ENCODE measurements around the gene KRT73.

KRT73 gene

DNA sequence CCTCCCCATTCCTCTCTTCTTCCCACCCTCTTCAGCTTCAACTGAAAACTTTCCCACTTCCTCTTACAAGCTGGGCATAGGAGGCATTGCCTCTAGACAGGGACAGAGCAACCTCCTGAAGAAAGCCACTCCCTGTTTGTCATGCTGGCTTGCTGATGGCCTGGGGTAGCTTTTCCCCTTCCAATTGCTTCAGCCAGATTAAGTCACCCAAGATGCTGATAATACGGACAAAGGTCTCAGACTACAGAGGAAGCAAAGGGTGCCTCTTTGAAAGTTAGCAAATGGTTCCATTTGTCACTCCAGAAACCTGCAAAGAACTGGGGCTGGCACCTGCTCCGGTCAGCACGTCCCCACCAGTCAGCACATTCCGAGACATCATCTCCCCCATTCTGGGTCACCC is 27.6 kb upstream of the KRT73 start:
- no peak for DNase-seq (ENCODE audit: low spot score)

DNA sequence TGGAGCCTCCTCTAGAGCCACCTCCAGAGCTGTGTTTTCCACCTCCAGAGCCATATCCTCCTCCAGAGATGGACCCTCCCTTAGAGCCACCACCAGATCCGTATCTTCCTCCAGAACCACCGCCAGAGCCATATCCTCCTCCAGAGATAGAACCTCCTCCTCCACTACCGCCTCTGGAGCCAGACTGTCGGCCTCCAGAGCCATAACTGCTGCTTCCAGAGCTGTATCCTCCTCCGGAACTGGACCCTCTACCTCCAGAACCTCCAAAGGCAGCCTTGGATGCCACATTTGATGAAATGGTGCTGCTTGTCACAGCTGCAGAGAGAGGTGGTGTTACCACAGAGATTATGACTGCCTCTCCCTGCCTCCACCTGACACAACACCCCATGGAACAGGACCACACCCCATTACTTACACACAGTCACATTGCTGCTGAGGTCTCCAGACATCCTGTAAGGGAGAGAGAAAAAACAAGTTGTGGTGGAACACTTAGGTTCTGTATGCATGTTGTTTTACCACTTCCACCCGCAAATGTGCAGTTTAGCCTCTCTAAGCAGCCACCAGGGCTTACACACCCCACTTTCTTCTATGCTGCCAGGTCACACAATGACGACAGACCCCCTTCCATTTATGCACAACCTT is 26.9 kb upstream of the KRT73 start:
- no peak for DNase-seq (ENCODE audit: low spot score)

DNA sequence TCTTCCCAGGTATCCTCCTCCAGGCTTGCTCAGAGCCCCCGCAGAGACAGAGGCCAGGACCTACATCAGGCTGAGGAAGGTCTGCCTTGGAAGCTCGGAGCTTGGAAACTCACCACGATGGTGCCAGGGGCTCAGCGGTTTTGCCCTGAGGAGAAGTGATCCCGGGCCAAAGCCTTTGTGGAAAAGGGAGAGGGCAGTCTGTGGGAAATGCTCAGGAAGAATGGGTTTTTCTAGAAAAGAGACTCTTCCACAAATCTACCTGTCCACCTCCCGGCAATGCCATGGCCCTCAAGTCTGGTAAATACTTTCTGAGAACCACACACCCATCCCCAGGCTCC is 25.7 kb upstream of the KRT73 start:
- no peak for DNase-seq (ENCODE audit: low spot score)

DNA sequence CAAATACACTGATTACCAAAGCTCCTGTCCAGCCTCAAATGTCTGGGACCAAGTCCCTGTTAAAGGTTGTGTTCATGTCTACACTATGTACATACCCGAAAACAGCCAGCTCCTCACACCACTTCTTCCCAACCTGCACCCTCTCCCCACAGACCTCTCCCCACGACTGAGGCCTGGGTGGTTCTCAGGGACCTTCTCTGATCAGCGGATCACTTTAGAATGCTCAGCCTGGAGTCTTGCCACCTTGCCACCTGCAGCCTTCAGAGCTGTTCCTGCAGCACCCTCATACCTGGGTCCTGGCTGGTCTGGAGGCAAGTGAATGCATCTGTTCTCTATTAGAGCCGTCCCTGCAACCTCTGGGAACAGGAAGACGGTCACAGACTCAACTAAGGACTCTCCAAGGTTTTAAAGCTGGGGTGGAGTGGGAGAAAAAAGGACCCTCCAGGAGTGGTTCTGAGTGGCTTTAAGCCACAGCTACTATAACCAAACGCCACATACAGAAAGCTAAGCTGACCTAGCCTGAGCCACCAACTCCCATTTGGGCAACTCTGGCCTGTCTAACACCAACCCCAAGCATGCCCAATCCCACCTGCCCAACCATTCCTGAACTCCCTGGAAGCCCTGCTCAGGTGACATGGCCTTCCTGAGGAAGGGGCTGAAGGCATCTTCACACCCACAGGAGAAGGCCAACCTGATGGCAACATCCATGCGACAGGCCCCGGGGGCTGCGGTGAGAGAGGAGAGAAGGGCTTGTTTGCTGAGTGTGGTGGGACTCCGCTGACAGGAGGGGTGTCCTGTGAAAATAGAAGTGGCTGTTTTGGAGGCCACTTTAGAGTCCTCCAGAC is 25.1 kb upstream of the KRT73 start:
- no peak for DNase-seq (ENCODE audit: low spot score)

DNA sequence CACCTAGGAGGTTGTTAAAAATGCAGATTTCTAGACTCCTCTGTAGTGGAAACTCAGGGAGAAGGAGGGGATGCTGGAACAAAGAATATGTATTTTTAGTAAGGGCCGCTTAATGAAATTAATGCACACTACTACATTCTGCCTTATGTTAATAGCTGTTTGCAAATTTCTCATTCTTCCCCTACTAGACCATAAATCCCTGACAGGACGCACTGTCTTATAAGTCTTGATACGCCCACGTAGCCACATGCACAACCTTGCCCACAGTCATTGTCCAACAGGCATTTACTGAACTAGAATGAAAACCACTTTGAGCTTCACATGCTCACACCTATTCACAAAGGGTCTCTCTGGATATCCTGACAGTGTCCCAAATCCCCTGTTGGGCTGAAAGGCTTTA is 23.1 kb upstream of the KRT73 start:
- DNase-seq (ENCODE audit: low spot score): no peak

DNA sequence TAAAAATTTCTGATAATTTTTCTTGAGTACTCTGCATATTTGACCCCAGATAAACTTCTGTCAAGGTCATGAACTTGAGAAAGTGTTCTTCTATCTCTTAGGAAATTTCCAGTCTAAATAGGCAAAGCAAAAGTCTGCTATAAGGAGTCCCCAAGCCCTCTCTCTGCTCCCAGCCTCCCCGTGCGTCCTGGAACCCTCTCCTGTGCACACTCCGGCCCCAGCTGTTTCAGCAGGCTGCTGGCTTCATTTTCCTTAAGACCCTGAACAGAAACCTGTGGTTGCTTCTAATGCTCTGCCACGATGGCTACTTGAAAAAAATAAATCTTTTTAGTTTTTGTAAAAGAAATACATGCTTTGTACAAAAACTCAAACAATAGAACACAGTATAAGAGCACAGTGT is 18.9 kb upstream of the KRT73 start:
- DNase-seq (ENCODE audit: low spot score): no peak

DNA sequence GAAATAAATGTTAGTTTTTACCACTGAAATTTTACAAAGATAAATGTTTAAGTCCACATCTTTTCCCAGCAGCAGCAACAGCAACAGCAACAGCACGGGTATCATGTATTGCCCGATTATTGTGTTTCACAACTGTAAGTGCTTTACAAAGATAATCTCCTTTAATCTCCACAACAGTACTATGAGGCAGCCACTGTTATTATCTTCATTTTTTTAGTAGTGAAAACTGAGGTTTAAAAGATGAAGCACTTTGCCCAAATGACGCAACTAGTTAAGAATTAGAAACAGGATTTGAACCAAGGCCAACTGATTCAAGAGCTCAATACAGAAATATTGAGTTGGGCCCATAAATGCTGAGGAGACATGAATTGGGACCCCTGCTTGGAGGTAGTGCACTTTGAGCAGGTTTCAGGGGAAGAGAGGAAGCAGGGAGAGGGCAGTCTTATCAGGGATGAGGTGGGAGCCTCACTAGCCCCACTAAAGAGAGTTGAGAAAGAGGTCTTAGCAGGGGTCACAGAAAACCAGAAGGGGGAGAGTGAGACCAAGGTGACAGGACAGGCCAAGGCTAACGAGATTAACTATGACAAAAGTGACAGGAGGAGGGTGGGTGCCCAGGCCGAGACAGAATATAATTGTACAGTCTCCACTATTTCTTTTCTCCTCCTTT is 18.4 kb upstream of the KRT73 start:
- DNase-seq (ENCODE audit: low spot score): no peak

DNA sequence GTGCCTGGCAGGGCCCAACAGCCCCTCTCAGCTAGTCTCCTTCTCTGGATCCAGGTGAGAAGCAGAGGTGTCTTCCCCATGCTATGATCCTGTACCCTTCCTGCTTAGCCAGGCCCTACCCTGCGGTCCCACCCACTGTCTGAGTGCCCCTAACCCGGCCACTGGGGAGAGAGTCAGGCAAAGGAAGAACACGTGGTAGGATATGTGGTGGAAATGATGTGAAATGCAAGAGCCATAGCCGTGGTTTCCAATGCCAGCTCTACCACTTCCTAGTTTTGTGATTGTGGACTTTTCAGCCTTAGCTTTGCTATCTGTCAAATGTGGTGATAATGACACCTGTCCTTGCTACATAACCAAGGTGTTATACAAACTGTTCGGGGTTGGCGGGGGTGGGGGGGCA is 17.8 kb upstream of the KRT73 start:
- no peak for DNase-seq (ENCODE audit: low spot score)

DNA sequence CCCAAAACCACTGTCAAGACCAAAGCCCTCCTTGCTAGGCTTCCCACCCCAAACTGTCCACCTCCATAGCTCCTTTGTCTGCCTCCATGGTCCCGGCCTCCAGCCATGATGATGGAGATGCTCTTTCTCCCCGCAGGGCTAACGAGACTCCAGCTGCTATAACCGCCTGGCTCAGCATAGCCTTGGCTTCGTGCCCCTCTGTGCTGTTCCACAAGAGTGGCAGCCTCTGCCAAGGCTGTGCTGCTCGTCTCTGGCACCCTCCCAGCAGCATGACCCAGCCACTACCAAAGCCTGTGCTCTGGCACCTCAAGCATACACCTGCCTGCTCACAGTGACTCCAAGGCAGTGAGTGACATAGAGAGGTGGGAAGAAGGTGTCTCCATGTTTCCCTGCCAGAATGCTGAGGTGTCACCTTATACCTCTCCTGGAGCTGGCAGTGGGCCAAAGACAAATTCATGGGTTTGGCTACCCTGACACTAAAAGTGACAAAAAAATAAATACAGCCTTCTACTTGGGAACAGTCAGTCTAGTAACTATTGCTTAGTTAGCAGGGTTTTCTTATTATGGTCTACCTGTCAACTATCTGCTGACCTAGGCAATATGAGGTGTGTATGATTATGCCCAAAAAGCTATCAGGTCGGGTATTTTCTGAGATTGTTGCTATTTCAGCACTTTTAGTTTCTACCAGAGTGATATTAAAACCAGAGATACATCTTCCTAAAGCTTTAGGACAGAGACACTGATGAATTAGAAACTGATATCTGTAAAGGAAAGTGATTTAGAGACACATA is 16.1 kb upstream of the KRT73 start:
- no peak for DNase-seq (ENCODE audit: low spot score)

DNA sequence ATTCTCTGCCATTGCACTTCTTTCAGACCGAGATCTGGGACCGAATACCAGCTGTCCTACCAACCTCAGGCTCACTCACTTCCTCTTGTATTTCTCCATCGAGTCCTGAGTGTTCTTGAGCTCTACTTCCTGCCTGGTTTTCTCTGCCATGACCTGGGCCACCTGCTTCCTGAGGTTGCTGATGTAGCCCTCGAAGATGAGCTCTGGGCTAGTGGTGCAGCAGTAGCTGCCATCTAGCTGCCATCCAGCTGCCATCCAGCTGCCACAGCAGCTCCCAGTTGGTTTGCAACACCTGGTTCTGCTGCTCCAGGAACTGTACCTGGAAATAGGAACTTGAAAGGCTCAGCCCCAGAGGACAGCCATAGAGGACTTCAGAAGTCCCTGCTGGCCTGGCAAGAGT is 15.0 kb upstream of the KRT73 start:
- DNase-seq (ENCODE audit: low spot score): no peak

DNA sequence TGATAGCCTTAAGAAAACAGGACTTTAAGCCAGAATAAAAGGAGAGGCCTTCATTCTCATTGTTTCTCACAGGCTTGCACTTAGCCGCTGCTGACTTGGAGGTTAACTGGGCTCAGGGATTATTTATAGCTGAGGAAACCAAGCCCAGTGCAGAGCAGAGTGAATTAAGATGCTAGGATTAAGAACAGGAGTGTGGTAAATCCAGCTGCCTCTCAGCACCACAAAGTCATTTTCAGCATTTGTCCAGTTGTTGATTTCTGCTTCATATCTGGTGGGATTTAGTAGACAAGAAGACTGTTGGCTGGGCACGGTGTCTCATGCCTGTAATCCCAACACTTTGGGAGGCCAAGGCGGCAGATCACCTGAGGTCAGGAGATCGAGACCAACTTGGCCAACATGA is 14.3 kb upstream of the KRT73 start:
- no peak for DNase-seq (ENCODE audit: low spot score)

DNA sequence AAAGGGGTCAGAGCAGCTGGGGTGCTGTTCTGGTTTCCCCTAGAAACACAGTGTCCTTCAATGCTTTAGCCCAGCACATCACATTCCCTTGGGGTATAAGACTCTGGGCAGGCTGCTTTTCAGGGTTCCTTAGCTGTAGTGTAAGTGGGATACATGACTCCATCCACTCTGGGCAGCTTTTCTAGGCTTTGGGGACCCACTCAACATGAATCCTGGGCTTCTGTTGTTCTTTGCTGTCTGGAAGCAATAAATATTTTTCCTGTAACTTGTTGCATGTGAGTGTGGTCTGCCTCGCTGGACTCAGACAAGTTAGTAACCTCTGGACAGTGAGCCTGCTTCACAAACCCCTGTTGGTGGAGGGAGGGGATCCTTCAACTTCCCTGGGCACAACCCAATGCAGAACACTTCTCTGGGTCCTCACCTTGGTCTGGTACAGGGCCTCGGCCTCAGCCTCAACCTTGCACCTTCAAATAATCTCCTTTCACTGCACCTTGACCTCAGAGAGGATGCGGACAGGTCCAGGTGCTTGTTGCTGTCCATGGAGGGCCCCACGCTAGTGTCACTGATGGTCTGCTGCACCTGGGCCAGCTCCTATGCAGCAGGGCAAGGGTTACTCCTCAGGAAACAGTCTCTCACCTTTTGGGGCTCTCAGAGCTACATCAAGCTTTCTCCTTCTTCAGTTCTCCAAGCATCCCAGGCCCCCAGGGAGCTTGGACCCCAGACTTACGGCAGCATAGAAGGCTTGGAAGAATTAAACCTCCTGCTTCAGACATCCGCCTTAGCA is 13.5 kb upstream of the KRT73 start:
- no peak for DNase-seq (ENCODE audit: low spot score)

DNA sequence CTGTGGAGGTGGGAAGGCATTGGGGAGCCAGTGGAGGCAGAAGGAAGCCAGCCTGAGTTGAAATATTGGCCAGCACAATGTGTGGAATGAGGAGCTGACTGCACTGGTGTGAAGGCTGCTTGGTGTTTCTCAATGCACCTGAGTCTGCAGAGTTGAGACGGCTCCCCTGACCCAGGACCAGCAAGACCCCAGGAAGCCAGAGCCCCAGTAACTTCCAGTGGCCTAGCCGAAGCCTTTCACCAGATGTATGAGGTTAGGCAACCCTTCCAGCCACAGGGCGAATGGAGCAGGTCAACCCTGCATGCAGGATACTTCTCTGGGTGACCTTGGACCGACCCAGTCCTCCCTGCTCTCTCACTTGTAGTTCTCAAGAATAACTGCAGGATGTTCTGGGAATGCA is 12.9 kb upstream of the KRT73 start:
- no peak for DNase-seq (ENCODE audit: low spot score)

DNA sequence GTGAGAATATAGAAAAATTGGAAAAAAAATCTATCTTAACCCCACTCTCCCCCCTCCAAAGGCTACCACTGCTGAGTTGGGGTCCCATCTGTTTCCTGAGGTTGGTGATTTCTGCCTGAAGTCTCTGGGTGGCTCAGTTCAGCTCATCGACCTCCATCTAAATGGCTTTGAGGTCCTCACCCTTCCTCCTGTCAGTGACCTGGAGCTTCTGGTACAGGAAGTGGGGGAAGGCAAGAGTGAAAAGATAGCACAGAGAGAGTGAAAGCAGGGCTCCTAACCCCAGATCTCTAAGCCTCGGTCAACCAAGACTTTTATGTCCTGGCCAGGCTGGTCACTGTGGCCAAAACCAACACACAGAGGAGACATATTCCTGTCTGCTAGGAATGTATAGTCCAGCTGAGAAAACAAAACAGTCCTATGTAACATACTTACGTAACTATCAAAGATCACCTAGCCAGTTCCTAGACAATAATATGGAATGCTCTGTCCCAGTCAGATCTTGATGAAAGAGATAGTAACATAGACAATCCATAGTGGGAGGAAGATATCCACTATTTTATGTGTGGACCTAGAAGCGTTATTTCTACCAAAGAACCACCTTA is 12.3 kb upstream of the KRT73 start:
- no peak for DNase-seq (ENCODE audit: low spot score)

DNA sequence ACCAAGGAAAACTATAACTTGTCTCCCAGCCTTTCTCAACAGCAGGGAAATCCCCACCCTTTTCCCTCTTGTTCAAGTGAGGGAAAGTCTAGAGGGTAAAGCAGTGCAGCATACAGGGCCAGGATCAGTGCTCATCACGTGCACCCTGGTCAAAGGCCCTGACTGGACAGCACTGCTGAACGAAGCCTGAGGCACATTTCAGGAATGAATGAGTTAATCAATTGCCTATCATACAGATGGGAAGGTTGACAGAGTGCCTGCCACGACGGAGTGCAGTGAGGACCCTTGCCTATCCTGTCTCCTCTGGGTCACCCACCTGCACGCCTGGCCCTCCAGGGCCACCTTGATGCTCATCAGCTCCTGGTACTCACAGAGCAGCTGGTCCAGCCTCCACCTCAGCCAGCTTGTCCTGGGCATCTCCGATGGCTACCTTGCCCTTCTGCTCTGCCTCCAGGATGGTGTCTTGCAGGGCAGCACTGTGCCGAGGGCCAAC is 11.7 kb upstream of the KRT73 start:
- DNase-seq (ENCODE audit: low spot score): no peak

DNA sequence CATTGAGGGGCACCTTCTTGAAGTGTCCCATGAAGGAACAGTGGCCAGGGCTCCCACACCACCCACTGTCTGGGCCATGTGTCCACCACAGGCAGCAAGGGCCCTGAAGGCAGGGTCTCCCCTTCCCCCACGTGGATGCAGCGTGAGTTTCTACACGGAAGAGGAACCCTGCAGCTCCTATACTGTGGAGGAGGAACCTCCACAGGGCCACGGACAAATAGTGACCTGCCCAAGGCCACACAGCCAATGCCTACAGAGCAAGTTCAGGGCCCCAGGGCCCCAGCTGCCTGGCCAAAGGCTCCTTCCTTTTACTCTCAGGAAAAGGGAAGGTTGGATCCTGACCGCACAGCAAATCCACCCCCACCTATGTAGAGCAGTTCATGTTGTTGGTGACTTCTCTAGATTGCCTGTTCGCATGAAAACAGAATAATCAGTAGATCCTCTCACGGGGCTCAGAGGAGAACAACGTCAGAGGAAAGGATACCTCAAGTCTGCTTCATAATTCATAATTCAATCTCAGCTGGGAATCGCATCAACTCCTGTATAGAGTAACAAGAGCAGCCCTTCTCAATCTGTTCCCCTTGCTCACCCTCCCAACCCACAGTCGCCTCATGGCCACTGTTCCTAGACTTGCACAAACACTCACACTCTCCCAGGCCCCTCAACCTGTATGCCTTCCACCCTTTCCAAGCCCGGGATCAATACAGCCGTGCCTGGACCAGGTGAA is 11.1 kb upstream of the KRT73 start:
- DNase-seq (ENCODE audit: low spot score): no peak

DNA sequence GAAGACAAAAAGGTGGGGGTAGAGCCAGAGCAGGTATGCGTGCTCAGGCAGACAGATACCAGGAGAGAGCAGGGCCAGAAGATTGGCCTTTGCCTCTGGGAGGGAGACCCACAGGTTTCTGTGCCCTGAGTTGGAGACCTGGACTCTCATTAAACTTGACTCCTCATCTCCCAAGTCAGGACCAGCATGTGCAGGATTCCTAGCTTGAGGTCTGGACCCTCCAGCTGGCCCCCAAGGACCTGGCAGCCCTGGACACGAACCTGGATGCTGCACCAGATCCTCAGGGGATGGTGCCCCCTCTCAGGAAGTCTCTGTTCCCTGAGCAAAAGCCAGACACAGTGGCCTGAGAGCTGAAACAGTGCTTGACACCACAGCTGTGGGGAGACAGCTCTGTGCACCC is 10.5 kb upstream of the KRT73 start:
- DNase-seq (ENCODE audit: low spot score): no peak

DNA sequence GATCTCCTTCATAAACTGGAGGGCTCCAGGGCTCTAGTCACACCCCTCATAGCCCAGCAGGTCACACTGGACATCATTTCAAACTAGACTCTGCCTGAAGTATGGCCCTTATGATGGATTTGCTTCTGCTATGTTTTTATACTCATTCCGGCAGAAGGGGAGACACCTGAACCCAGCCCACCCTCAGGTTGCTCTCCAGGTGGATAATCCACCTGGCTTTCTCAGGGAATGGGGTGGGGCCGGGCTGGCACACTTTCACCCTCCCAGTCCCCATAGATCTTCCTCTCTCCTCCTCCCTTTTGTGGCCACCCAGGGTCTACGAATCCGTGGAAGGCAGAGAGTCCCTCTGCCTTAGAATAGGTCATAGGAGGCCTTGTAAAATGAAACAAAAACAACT is 9.8 kb upstream of the KRT73 start:
- no peak for DNase-seq (ENCODE audit: low spot score)

DNA sequence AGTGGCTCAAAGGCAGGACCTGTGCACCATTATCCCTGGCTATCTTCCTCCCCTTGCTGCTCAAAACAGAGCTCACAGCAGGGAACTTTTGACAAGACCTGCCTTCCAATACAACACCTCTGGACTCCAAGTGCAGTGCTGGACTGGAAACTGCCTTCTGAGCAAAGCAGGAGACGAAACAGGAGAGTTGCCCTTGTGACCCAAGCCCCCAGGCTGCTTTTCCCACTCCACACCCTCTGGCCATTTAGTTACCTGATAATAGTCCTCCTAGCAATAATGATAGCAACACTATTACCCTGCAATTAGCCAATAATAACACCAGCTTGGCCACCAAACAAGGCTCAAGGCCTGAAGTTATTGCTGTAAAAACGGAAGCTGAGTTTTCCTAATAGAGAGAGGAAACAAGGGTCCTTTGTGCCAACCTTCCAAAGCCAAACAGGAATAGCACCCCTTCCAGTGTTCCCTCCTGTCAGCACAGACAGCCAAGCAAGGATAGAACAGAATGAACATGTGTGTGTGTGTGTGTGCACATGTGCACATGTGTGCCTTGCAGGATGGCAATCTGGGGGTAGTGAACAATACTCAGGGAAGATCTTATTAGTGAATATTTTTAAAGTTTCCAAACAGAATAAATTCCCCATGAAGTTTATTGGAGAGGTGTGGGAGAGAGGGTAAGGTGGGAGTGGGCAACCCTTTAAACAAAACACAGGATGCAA is 9.2 kb upstream of the KRT73 start:
- no peak for DNase-seq (ENCODE audit: low spot score)

DNA sequence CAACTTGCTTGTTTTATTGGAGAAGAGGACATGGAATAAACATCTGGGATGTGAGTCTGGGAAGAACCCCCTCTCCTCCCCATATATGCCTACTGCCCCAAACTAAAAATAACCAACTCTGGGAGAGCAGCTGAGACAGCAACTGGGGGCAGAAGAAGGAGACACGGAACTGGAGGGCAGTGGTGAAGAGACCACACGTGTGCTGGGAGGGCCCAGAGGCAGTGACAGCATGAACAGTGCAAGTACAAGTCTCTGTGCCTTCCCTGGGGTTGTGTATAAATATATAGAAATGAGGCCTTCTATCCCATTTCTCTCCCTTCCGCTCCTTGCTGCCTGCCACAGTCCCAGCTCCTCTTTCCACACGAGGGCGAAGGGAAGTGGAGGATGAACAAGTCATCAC is 4.0 kb upstream of the KRT73 start:
- no peak for DNase-seq (ENCODE audit: low spot score)
